Kidney (tissue), 14 donors: Measurements from ENCODE around the gene HPSE2. TPM values are rescaled to one million over a fixed set of nuclear protein-coding genes. Genes with fewer than 3 reads are reported as not detected.

Source experiments
- DNase-seq, 5 donors: peaks; one replicate each; pipeline ENCODE4 v3.0.0-alpha.2; 2013 to 2020
- FAIRE-seq: peaks from 2 replicates; lab custom pipeline; 2012; peaks lifted over from hg19 to GRCh38; lab: Jason Lieb, UNC
- H3K27ac ChIP-seq, 2 donors: one replicate each; pipeline ENCODE4 v1.7.0; 2013; ENCODE audit warnings: low read depth in 2 of 2, low read length in 2 of 2, inconsistent platforms in 1 of 2
- H3K27me3 ChIP-seq: one replicate; pipeline ENCODE4 v1.7.1; 2013; ENCODE audit warnings: low read length, inconsistent platforms; ENCODE audit not compliant: control insufficient read depth, insufficient read depth
- H3K36me3 ChIP-seq, 3 donors: one replicate each; pipeline versions ENCODE4 v1.7.0 to v1.7.1; 2013; ENCODE audit warnings: low read length in 3 of 3, control low read depth in 1 of 3, inconsistent platforms in 1 of 3; ENCODE audit not compliant: insufficient read depth in 3 of 3, control insufficient read depth in 2 of 3
- H3K4me1 ChIP-seq, 3 donors: one replicate each; pipeline versions ENCODE4 v1.7.0 to v1.7.1; 2013; ENCODE audit warnings: low read length in 3 of 3, inconsistent platforms in 1 of 3, low read depth in 1 of 3; ENCODE audit not compliant: control insufficient read depth in 2 of 3, insufficient read depth in 2 of 3
- H3K4me3 ChIP-seq, 3 donors: one replicate each; pipeline versions ENCODE4 v1.7.0 to v1.8.1; 2013; ENCODE audit warnings: low read length in 3 of 3, control low read depth in 1 of 3, inconsistent platforms in 1 of 3
- H3K9ac ChIP-seq, 3 donors: one replicate each; pipeline versions ENCODE4 v1.7.0 to v1.7.1; 2013; ENCODE audit warnings: low read length in 3 of 3, control low read depth in 1 of 3, inconsistent platforms in 1 of 3
- H3K9me3 ChIP-seq, 3 donors: one replicate each; pipeline versions ENCODE4 v1.7.0 to v1.7.1; 2013; ENCODE audit warnings: low read length in 3 of 3, control low read depth in 1 of 3, inconsistent platforms in 1 of 3; ENCODE audit not compliant: control insufficient read depth in 2 of 3, insufficient read depth in 1 of 3
- CTCF ChIP-seq: IDR thresholded peaks from 3 replicates; pipeline ENCODE4 v1.5.1; 2012; ENCODE audit warnings: mild to moderate bottlenecking, moderate library complexity, borderline replicate concordance; ENCODE audit not compliant: insufficient read depth; ENCODE audit errors: extremely low read depth
- intact Hi-C: fragments of 100-400 bp; cut with DNase I; formaldehyde crosslinking; loops from one replicate; pipeline ENCODE4 v1.11.1; 2022
- polyA plus RNA-seq: library from polyadenylated mRNA; stranded (reverse); fragments of 350-450 nt; fragmentation: Illumina TruSeq; extraction: RNeasy Lipid Tissue Mini Kit (QIAGEN cat#74804); gene quantifications from one replicate; pipeline ENCODE4 v1.2.3, GENCODE V29; 2014; ENCODE audit warnings: low read depth, low replicate concordance; ENCODE audit not compliant: insufficient read depth
- total RNA-seq: library from RNA; stranded (reverse); fragmentation: NEBNext Ultra II Directional; extraction: Animal tissue kit (Norgen Biotek cat#: 25700); gene quantifications from one replicate; pipeline ENCODE4 v1.2.1, GENCODE V29; 2021
- donor health status: control.
- donor health status: control.
- donor health status: control.
- donor health status: control.
- donor health status: control.
- donor health status: DM: yes; HTN: yes; CAD: no.
- donor health status: Normal renal cell carcinoma (clear cell type).

Gene HPSE2
- total and polyA plus RNA-seq, 2 donors from 2014 or later = 1.4 to 3.0 TPM

GRCh38 chr10:99062591-99062990, 173.1 kb downstream of the HPSE2 start:
- FAIRE-seq (no peak), DNase-seq (no peak)
- Histone ChIP-seq H3K4me3 (no peak overlapping the region), H3K27me3 (no peaks in the 10 kb centered on the region), H3K9ac (no peak overlapping the region), H3K27ac (no peak overlapping the region), H3K4me1 (no peaks in the 10 kb centered on the region), H3K9me3 (no peaks in the 10 kb centered on the region), H3K36me3 (no peaks in the 10 kb centered on the region)
- intact Hi-C loops = no loop called here
- no peak for TF ChIP-seq CTCF

- no peaks in the 10 kb centered on the region for H3K36me3 ChIP-seq
- no peaks in the 10 kb centered on the region for H3K4me1 ChIP-seq
- H3K4me3 ChIP-seq = no peak overlapping the region
- H3K9ac ChIP-seq = no peak overlapping the region
- H3K27ac ChIP-seq = no peak overlapping the region
- intact Hi-C loops = no loop called here
- no peak for FAIRE-seq
- TF ChIP-seq CTCF = no peak
- DNase-seq = no peak
- H3K9me3 ChIP-seq = no peaks in the 10 kb centered on the region
- no peaks in the 10 kb centered on the region for H3K27me3 ChIP-seq
Observed at GRCh38 chr10:99058762-99059161, 176.9 kb downstream of the HPSE2 start.

GRCh38 chr10:99057936-99058690, 177.5 kb downstream of the HPSE2 start:
- peak in 2 of 5 donors; percentile 9 to 19 for DNase-seq

More at GRCh38 chr10:99057936-99058690, 177.5 kb downstream of the HPSE2 start:
- intact Hi-C loops = no loop called here
- no peaks in the 10 kb centered on the region for H3K36me3 ChIP-seq
- H3K27ac ChIP-seq = no peak overlapping the region
- no peak for TF ChIP-seq CTCF
- no peak overlapping the region for H3K4me3 ChIP-seq
- FAIRE-seq = no peak
- no peaks in the 10 kb centered on the region for H3K27me3 ChIP-seq
- H3K9me3 ChIP-seq = no peaks in the 10 kb centered on the region
- no peaks in the 10 kb centered on the region for H3K4me1 ChIP-seq
- no peak overlapping the region for H3K9ac ChIP-seq
